ENCODE data around the gene SEMA6A.

DNA sequence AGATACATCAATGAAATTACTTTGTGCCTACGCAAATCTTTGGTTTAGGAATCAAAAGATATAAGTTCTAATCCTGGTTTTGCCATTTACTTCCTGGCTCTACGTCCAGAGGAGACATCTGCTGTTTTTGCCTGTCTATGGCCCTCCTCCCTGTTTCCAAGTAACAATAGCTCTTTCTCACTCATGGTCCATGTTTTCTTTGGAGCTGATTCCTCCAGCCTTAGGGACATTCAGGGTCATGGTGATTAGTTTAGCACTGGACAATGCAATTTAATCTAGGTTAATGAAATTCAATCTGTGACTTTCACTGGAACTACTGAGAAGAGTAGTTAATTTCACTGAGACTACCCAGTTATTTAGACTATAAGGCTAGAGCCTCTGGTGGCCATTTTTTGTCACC lies 170.6 kb downstream of the SEMA6A start:
- TF ChIP-seq GATA3 (IDR thresholded peaks at IDR 0.05; ENCODE audit: low read depth, low read length): no peak
- TF ChIP-seq GATA2 (IDR thresholded peaks at IDR 0.05; ENCODE audit: low read depth, low read length): no peak
